Naive B cell (primary cell): ENCODE data around the gene SCN7A. TPM values are rescaled to one million over a fixed set of nuclear protein-coding genes. Genes with fewer than 3 reads are reported as not detected.
"Not testable (repeated sequence)": the region's sequence is repeated elsewhere in the genome, so short reads cannot be mapped to it uniquely, and the experiment has no call there.

Source experiments
- ATAC-seq, 2 donors: fragments of 150-1000 bp; cut with Tn5 transposase; 2 replicates each; pipeline ENCODE4 v1.10.0; 2021; ENCODE audit warnings: low read depth in 2 of 2, mild to moderate bottlenecking in 2 of 2, moderate library complexity in 2 of 2
- DNase-seq: peaks from one replicate; pipeline ENCODE4 v3.0.0; 2022
- H3K27ac Mint-ChIP-seq, 6 donors: one replicate each; pipeline ENCODE4 v1.8.0; 2020 to 2022; ENCODE audit warnings: mild to moderate bottlenecking in 6 of 6, mixed read lengths in 6 of 6, moderate library complexity in 5 of 6, inconsistent platforms in 2 of 6
- H3K27me3 Mint-ChIP-seq, 3 donors: one replicate each; pipeline ENCODE4 v1.8.0; 2021 to 2022; ENCODE audit warnings: mixed read lengths in 3 of 3, mild to moderate bottlenecking in 1 of 3
- H3K36me3 Mint-ChIP-seq, 2 donors: one replicate each; pipeline ENCODE4 v1.8.0; 2020 to 2022; ENCODE audit warnings: mixed read lengths in 2 of 2, inconsistent platforms in 1 of 2, mild to moderate bottlenecking in 1 of 2
- H3K4me1 Mint-ChIP-seq, 3 donors: one replicate each; pipeline ENCODE4 v1.8.0; 2020 to 2022; ENCODE audit warnings: mixed read lengths in 3 of 3, inconsistent platforms in 1 of 3, mild to moderate bottlenecking in 1 of 3, moderate library complexity in 1 of 3
- H3K4me3 Mint-ChIP-seq, 8 donors: one replicate each; pipeline ENCODE4 v1.8.0; 2020 to 2022; ENCODE audit warnings: mild to moderate bottlenecking in 8 of 8, mixed read lengths in 8 of 8, moderate library complexity in 8 of 8, inconsistent platforms in 2 of 8
- H3K9me3 Mint-ChIP-seq, 7 donors: one replicate each; pipeline ENCODE4 v1.8.0; 2020 to 2022; ENCODE audit warnings: mixed read lengths in 7 of 7, mild to moderate bottlenecking in 5 of 7, inconsistent platforms in 2 of 7, moderate library complexity in 1 of 7
- polyA plus RNA-seq, 6 donors: library from polyadenylated mRNA; unstranded; fragments of 300-500 nt; fragmentation: Illumina TruSeq; gene quantifications; one replicate each; pipeline ENCODE4 v1.2.3, GENCODE V29; 2021; ENCODE audit warnings: low read depth in 6 of 6

SCN7A gene
- polyA plus RNA-seq, 6 donors from 2014 or later, result 0.11 TPM; not detected in 5

DNA sequence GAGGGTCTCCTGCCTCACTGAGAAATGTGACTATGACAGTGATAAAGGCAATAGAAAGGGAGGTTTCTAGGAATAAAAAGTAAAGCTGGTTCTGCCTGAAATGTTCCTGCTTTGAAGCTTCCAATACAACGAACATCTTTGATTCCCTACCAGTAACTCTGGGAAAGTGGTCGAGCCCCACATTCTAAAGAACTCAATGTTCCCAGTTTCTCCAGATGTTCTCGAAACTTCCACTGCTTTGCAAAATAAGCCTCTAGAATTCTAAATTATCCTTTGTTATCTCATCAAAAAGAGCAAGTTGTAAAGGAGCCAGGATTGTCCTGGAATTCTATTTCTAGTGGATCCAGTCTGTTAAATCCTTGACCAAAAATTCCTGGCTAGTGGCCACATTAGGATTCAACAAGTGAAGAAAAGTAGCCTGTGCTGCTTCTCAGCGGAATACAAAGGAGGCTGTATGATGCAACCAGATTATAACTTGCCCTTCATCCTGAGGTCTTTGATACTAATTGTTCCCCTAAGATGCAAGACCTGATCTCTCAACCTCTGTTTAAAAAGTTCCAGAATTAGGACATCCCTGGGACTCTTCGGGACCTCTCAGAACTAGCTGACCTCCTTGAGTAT, 8.4 kb downstream of the SCN7A start:
- Mint-ChIP-seq H3K4me3 (no peak overlapping the region), H3K9me3 (no peaks in the 10 kb centered on the region), H3K27me3 (no peaks in the 10 kb centered on the region), H3K36me3 (no peaks in the 10 kb centered on the region), H3K4me1 (no peaks in the 10 kb centered on the region), H3K27ac (no peak overlapping the region)
- no peak for ATAC-seq
- no peak for DNase-seq

DNA sequence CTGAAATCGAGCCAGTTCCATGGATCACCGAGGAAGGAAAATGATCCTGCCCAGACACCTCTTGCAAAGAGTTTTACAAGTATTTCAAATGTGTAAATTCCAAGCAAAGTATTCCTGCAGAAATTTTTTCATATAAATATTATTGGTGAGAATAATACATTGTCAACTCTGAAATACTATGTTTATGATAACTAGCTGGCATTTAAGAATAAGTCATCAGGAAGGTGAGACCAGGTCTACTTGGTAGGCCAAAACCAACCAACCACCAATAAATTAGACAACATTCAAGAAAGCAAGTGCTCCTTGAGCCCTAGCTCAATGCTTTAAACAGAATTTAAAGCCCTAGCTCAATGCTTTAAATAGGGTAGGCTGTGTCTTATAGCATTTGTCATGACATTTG, 21.7 kb downstream of the SCN7A start:
- Mint-ChIP-seq H3K4me3 (no peak overlapping the region), H3K27me3 (no peaks in the 10 kb centered on the region), H3K4me1 (no peaks in the 10 kb centered on the region), H3K9me3 (no peaks in the 10 kb centered on the region), H3K27ac (no peak overlapping the region), H3K36me3 (no peaks in the 10 kb centered on the region)
- ATAC-seq (no peak), DNase-seq (no peak)

- Mint-ChIP-seq H3K9me3 (peaks cover 0 to under 1% (median 0%) of the 10 kb centered on the region in 7 donors), H3K4me3 (no peak overlapping the region), H3K27me3 (no peaks in the 10 kb centered on the region), H3K27ac (no peak overlapping the region), H3K36me3 (no peaks in the 10 kb centered on the region), H3K4me1 (no peaks in the 10 kb centered on the region)
- ATAC-seq (no peak), DNase-seq (no peak)
Observed at GRCh38 chr2:166468124-166469024, 25.7 kb downstream of the SCN7A start.

DNA sequence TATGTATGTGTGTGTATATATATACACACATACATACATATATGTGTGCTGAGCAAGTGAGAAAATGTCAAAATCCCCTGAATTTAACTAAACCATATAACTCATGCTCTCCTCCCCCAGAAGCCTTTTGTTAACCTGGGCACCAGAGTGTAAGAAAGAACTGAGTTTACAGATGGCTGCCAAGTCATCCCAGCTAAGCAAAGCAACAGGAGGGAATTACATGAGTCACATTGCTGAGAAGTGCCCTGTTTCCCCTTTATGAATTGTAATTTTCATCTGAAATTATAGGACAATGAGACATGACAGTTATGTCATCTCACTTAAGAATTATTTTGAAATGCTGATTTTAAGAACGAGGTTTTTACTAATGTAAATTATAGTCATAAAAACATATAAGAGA, 29.9 kb downstream of the SCN7A start:
- Mint-ChIP-seq H3K27ac (no peak overlapping the region), H3K4me3 (no peak overlapping the region), H3K9me3 (peaks cover 0 to 3% (median 0%) of the 10 kb centered on the region in 7 donors), H3K36me3 (no peaks in the 10 kb centered on the region), H3K27me3 (no peaks in the 10 kb centered on the region), H3K4me1 (no peaks in the 10 kb centered on the region)
- no peak for DNase-seq
- no peak for ATAC-seq

- DNase-seq (no peak), ATAC-seq (no peak)
- Mint-ChIP-seq H3K27ac (no peak overlapping the region), H3K4me1 (no peaks in the 10 kb centered on the region), H3K27me3 (no peaks in the 10 kb centered on the region), H3K4me3 (no peak overlapping the region), H3K9me3 (peaks cover 0 to 3% (median 0%) of the 10 kb centered on the region in 7 donors), H3K36me3 (no peaks in the 10 kb centered on the region)
Observed at GRCh38 chr2:166463640-166464039, 30.4 kb downstream of the SCN7A start.

GRCh38 chr2:166458674-166459073, 35.4 kb downstream of the SCN7A start:
- ATAC-seq (no peak), DNase-seq (no peak)
- Mint-ChIP-seq H3K27me3 (no peaks in the 10 kb centered on the region), H3K27ac (no peak overlapping the region), H3K9me3 (peaks cover 0 to 7% (median 3%) of the 10 kb centered on the region in 7 donors), H3K4me3 (no peak overlapping the region), H3K36me3 (no peaks in the 10 kb centered on the region), H3K4me1 (no peaks in the 10 kb centered on the region)

- H3K27me3 Mint-ChIP-seq, H3K36me3 Mint-ChIP-seq, H3K27ac Mint-ChIP-seq, DNase-seq, H3K4me1 Mint-ChIP-seq, H3K9me3 Mint-ChIP-seq, ATAC-seq, H3K4me3 Mint-ChIP-seq: not testable (repeated sequence)
Observed at GRCh38 chr2:166455823-166456222, 38.2 kb downstream of the SCN7A start.

DNA sequence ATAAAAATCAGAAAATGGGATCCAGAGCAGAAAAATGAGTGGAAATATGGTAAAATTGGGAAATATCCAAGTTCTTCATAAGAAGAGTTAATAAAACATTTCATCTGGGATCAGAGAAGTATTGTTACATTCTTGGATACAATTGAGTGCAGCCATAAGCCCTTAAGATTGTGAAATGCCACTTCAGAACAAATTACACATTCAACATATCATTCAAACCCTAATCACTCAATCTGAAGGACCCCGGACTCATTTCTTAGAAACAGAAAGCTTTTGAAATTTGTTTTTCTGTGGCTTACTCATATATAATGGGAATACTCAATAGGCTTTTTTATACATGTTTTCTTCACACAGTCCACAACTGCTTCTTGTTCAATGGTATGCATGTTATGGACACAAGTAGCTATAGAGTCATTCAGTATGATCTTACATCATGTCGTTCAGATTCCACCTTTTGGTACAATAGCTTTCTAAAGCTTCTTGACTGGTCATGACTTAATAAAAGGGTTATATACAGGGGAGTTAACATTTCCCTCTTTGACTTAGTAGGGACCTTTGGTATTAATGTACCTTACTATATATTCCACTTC, 39.9 kb downstream of the SCN7A start:
- Mint-ChIP-seq H3K36me3 (no peaks in the 10 kb centered on the region), H3K27me3 (no peaks in the 10 kb centered on the region), H3K27ac (no peak overlapping the region), H3K4me3 (no peak overlapping the region), H3K9me3 (peaks cover 0 to 5% (median 2%) of the 10 kb centered on the region in 7 donors), H3K4me1 (peaks cover 0 to 8% (median 6%) of the 10 kb centered on the region in 3 donors)
- no peak for DNase-seq
- ATAC-seq, result no peak

DNA sequence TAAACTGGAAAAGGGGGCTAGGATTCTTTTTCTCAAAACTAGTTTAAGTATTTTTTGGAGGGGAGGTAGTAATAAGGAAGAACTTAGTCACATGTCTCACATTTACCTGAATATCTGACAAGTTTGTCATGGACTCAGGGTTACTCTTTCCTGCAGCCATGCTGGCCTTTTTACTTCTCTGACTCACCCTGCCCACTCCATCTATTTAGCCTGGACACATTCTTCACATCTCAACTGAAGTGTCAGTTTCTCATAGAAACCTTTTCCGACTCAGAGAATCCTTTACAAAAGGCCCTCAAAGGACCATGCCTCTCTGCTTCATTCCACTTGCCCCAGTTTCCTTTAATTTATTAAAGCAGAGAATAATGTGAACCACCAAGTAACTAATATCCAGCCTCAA, 42.6 kb downstream of the SCN7A start:
- Mint-ChIP-seq H3K36me3 (no peaks in the 10 kb centered on the region), H3K9me3 (peaks cover 3 to 4% (median 4%) of the 10 kb centered on the region in 7 donors), H3K4me1 (peaks cover 0 to 10% (median 6%) of the 10 kb centered on the region in 3 donors), H3K27ac (no peak overlapping the region), H3K4me3 (no peak overlapping the region), H3K27me3 (peaks cover 0 to under 1% (median 0%) of the 10 kb centered on the region in 3 donors)
- ATAC-seq (no peak), DNase-seq (no peak)

DNA sequence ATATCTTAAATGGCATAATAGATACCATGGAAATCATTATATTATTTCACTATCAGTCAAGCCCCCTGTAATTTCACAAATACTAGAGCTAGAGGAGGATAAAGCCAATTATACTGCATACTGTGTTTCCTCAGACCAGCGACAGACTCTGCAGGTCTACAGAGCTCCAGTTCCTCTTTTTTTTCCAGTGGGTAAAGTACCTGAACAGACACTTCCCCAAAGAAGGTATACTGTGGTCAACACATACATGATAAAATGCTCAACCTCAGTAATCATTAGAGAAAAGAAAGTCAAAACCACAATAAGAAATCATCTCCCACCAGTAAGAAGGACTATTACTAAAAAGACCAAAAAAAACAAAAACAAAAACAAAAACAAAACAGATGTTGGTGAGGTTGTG, 44.6 kb downstream of the SCN7A start:
- Mint-ChIP-seq H3K4me1 (peaks cover 0 to 10% (median 6%) of the 10 kb centered on the region in 3 donors), H3K36me3 (no peaks in the 10 kb centered on the region), H3K27me3 (peaks cover 0 to 8% (median 4%) of the 10 kb centered on the region in 3 donors), H3K9me3 (peaks cover 0 to 8% (median 2%) of the 10 kb centered on the region in 7 donors), H3K4me3 (no peak overlapping the region), H3K27ac (peak overlapping the region in 1 of 6 donors; percentile 0)
- peak; percentile 37 for DNase-seq
- peak; percentile 53 to 92 for ATAC-seq

DNA sequence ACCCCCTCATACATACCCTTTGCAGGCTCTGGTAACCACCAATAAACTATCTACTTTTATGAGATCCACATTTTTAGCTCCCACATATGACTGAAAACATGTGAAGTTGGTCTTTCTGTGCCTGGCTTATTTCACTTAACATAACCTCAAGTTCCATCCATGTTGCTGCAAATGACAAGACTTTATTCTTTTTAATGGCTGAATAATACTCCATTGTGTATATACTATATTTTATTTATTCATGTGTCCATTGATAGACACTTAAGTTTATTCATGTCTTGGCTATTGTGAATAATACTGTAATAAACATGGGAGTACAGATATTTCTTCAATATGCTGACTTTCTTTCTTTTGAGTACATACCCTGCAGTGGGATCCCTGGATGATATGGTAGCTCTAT, 45.9 kb downstream of the SCN7A start:
- no peak overlapping the region for H3K27ac Mint-ChIP-seq
- no peaks in the 10 kb centered on the region for H3K36me3 Mint-ChIP-seq
- H3K9me3 Mint-ChIP-seq, result peaks cover 0 to 8% (median 2%) of the 10 kb centered on the region in 7 donors
- DNase-seq, result no peak
- H3K4me1 Mint-ChIP-seq, result peaks cover 0 to 10% (median 6%) of the 10 kb centered on the region in 3 donors
- H3K4me3 Mint-ChIP-seq, result no peak overlapping the region
- peaks cover 0 to 8% (median 4%) of the 10 kb centered on the region in 3 donors for H3K27me3 Mint-ChIP-seq
- ATAC-seq, result no peak

- peaks cover 0 to 8% (median 3%) of the 10 kb centered on the region in 7 donors for H3K9me3 Mint-ChIP-seq
- peaks cover 0 to 4% (median under 1%) of the 10 kb centered on the region in 3 donors for H3K4me1 Mint-ChIP-seq
- DNase-seq, result no peak
- H3K27ac Mint-ChIP-seq, result no peak overlapping the region
- ATAC-seq, result no peak
- H3K27me3 Mint-ChIP-seq, result peaks cover 0 to 8% (median 4%) of the 10 kb centered on the region in 3 donors
- no peak overlapping the region for H3K4me3 Mint-ChIP-seq
- H3K36me3 Mint-ChIP-seq, result no peaks in the 10 kb centered on the region
Observed at GRCh38 chr2:166444306-166444705, 49.7 kb downstream of the SCN7A start.

DNA sequence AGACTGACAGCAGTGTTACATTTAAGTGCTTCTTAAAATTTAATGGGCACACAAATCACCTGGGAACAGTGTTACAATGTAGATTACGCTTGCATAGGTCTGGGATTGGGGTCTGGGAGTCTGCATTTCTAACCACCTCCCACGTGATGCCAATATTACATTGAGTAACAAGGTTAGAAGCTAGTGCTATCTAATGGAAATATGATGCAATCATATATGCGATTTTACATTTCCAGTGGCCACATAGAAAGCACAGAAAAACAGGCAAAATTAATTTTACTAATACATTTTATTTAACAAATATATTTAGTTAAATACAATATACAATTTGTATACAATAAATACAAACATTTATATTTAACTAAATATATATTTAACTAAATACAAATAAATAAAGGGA, 53.7 kb downstream of the SCN7A start:
- no peak overlapping the region for H3K27ac Mint-ChIP-seq
- peaks cover 0 to 10% (median 5%) of the 10 kb centered on the region in 7 donors for H3K9me3 Mint-ChIP-seq
- H3K27me3 Mint-ChIP-seq, result peaks cover 0 to 12% (median 0%) of the 10 kb centered on the region in 3 donors
- no peaks in the 10 kb centered on the region for H3K36me3 Mint-ChIP-seq
- ATAC-seq (no peak), DNase-seq (no peak)
- H3K4me1 Mint-ChIP-seq, result no peaks in the 10 kb centered on the region
- no peak overlapping the region for H3K4me3 Mint-ChIP-seq
